B cell (primary cell): ENCODE data around the gene PPIP5K1. TPM values are rescaled to one million over a fixed set of nuclear protein-coding genes. Genes with fewer than 3 reads are reported as not detected.
"Not testable (repeated sequence)": the region's sequence is repeated elsewhere in the genome, so short reads cannot be mapped to it uniquely, and the experiment has no call there.

Experiments used
- ATAC-seq: fragments of 200-7000 bp; cut with Tn5 transposase; one replicate; pipeline ENCODE4 v1.10.0; 2021; ENCODE audit warnings: low read depth, mild to moderate bottlenecking, moderate number of reproducible peaks, moderate library complexity
- CTCF ChIA-PET: fragments of 350-600 bp; sonication (Branson Sonifier 250); formaldehyde crosslinking; loops from one replicate; lab custom pipeline; 2021; ENCODE audit warnings: antibody characterized with exemption, inconsistent platforms; lab: Charles Lee
- POLR2A ChIA-PET: fragments of 350-600 bp; sonication (Branson Sonifier 250); formaldehyde crosslinking; loops from one replicate; lab custom pipeline; 2021; ENCODE audit warnings: antibody characterized with exemption; lab: Charles Lee
- DNase-seq: peaks from one replicate; pipeline ENCODE4 v3.0.0; 2013
- H2AFZ ChIP-seq: 2 replicates; pipeline ENCODE4 v1.6.1; 2012; ENCODE audit warnings: mild to moderate bottlenecking, low read depth, low read length; ENCODE audit not compliant: insufficient read depth, poor library complexity, severe bottlenecking
- H3K27ac ChIP-seq, 2 donors: 1 replicate in 1 of 2; 2 replicates in 1 of 2; pipeline ENCODE4 v1.5.1; 2012 to 2013; ENCODE audit warnings: low read length in 2 of 2, mild to moderate bottlenecking in 2 of 2, moderate library complexity in 1 of 2
- H3K27me3 ChIP-seq, 4 experiments: fragments of 200-600 bp in 1 of 4; sonication (generic) in 1 of 4; replicated peaks in 1 of 4; 1 replicate in 2 of 4; 2 replicates in 2 of 4; pipeline versions ENCODE4 v1.6.1 to v1.7.0; 2013 to 2016; ENCODE audit warnings: low read length in 3 of 4, mild to moderate bottlenecking in 2 of 4, mixed read lengths in 1 of 4, moderate library complexity in 1 of 4; ENCODE audit not compliant: insufficient read depth in 4 of 4, control insufficient read depth in 3 of 4; ENCODE audit errors: control extremely low read depth in 1 of 4
- H3K36me3 ChIP-seq, 2 experiments: replicated peaks in 1 of 2; 1 replicate in 1 of 2; 2 replicates in 1 of 2; pipeline versions ENCODE4 v1.6.1 to v1.7.1; 2013; ENCODE audit warnings: low read length in 1 of 2; ENCODE audit not compliant: insufficient read depth in 2 of 2, control insufficient read depth in 1 of 2; ENCODE audit errors: control extremely low read depth in 1 of 2, extremely low read depth in 1 of 2
- H3K4me1 ChIP-seq, 2 donors: fragments of 200-600 bp in 1 of 2; sonication (generic) in 1 of 2; 1 replicate in 1 of 2; 2 replicates in 1 of 2; pipeline versions ENCODE4 v1.5.1 to v1.6.1; 2013 to 2017; ENCODE audit warnings: low read length in 2 of 2; ENCODE audit not compliant: control insufficient read depth in 2 of 2, insufficient read depth in 2 of 2
- H3K4me2 ChIP-seq: replicated peaks from 2 replicates; pipeline ENCODE3; 2012; ENCODE audit warnings: mild to moderate bottlenecking, low read depth, low read length; ENCODE audit not compliant: poor library complexity, severe bottlenecking
- H3K4me3 ChIP-seq, 5 experiments: fragments of 200-600 bp in 1 of 5; sonication (generic) in 1 of 5; 1 replicate in 3 of 5; 2 replicates in 2 of 5; pipeline versions ENCODE4 v1.5.1 to v1.7.0; 2011 to 2016; ENCODE audit warnings: low read length in 4 of 5, mild to moderate bottlenecking in 4 of 5, low read depth in 2 of 5, control low read depth in 1 of 5, moderate library complexity in 1 of 5; ENCODE audit not compliant: insufficient read depth in 1 of 5; ENCODE audit errors: control extremely low read depth in 1 of 5, extremely low read depth in 1 of 5
- H3K79me2 ChIP-seq: fragments of 200-600 bp; sonication (generic); one replicate; pipeline ENCODE4 v1.6.0; 2016; ENCODE audit warnings: low read length; ENCODE audit not compliant: control insufficient read depth, insufficient read depth
- H3K9ac ChIP-seq: fragments of 200-600 bp; sonication (generic); 2 replicates; pipeline ENCODE4 v1.6.1; 2017; ENCODE audit warnings: mild to moderate bottlenecking, low read length, moderate library complexity
- H3K9me3 ChIP-seq, 3 donors: one replicate each; pipeline versions ENCODE4 v1.6.1 to v1.7.1; 2013; ENCODE audit warnings: low read length in 2 of 3; ENCODE audit not compliant: control insufficient read depth in 2 of 3, insufficient read depth in 1 of 3; ENCODE audit errors: control extremely low read depth in 1 of 3
- H4K20me1 ChIP-seq: 2 replicates; pipeline ENCODE4 v1.6.0; 2012; ENCODE audit warnings: mild to moderate bottlenecking, low read length; ENCODE audit not compliant: insufficient read depth, control insufficient read depth, poor library complexity, severe bottlenecking
- H3K27ac Mint-ChIP-seq: one replicate; pipeline ENCODE4 v1.8.0; 2021; ENCODE audit warnings: mixed read lengths
- H3K27me3 Mint-ChIP-seq: one replicate; pipeline ENCODE4 v1.8.0; 2021; ENCODE audit warnings: mixed read lengths
- H3K4me1 Mint-ChIP-seq: one replicate; pipeline ENCODE4 v1.8.0; 2021; ENCODE audit warnings: mixed read lengths
- H3K4me3 Mint-ChIP-seq: one replicate; pipeline ENCODE4 v1.8.0; 2021; ENCODE audit warnings: mixed read lengths
- H3K9me3 Mint-ChIP-seq: one replicate; pipeline ENCODE4 v1.8.0; 2022; ENCODE audit warnings: mixed read lengths; ENCODE audit not compliant: insufficient read depth
- CTCF ChIP-seq: fragments of 200-600 bp; IDR thresholded peaks from one replicate; pipeline ENCODE4 v1.8.0; 2022; ENCODE audit warnings: antibody characterized with exemption, mild to moderate bottlenecking
- EZH2 ChIP-seq: IDR thresholded peaks from 2 replicates; pipeline ENCODE4 v1.6.1; 2012; ENCODE audit warnings: borderline replicate concordance, low read depth, mild to moderate bottlenecking, moderate library complexity, low read length; ENCODE audit not compliant: insufficient read depth, poor library complexity, severe bottlenecking
- WGBS: methylation state at CpG from one replicate; pipeline ENCODE4 v1.1.5; 2013; ENCODE audit warnings: missing lambda C conversion rate; ENCODE audit not compliant: insufficient coverage; 5-methylcytosine and 5-hydroxymethylcytosine counted together
- intact Hi-C: fragments of 100-400 bp; cut with micrococcal nuclease; formaldehyde crosslinking; loops from one replicate; pipeline ENCODE4 v1.10.0; 2022
- polyA plus RNA-seq: library from polyadenylated mRNA; depleted of rRNA; stranded (reverse); fragments of >200 nt; gene quantifications from 2 replicates; pipeline ENCODE4 v1.2.3, GENCODE V29; 2012
- total RNA-seq, 2 donors: library from RNA; stranded (reverse); fragments of 120-200 nt in 1 of 2; gene quantifications; 1 replicate in 1 of 2; 2 replicates in 1 of 2; pipeline versions ENCODE4 v1.2.3 to v1.2.4, GENCODE V29; 2013 to 2022

The PPIP5K1 gene
- total and polyA plus RNA-seq, 2 donors (not counting 1 experiment from before 2014, with no cell fraction given), result 40.6 to 88.9 TPM

GRCh38 chr15:43538091-43538490 lies 51.9 kb downstream of the PPIP5K1 start:
- no peaks in the 10 kb centered on the region for H3K4me1 Mint-ChIP-seq
- no peaks in the 10 kb centered on the region for H3K9me3 Mint-ChIP-seq
- no peak for TF ChIP-seq CTCF
- no peak for TF ChIP-seq EZH2
- Histone ChIP-seq H3K27ac (no peak overlapping the region), H3K4me3 (no peak overlapping the region), H3K36me3 (peaks cover 0 to 16% of the 10 kb centered on the region in 2 experiments), H2AFZ (no peak overlapping the region), H3K4me2 (no peak overlapping the region), H3K27me3 (no peaks in the 10 kb centered on the region), H3K9ac (no peak overlapping the region), H3K79me2 (no peaks in the 10 kb centered on the region), H3K9me3 (no peaks in the 10 kb centered on the region), H4K20me1 (no peaks in the 10 kb centered on the region), H3K4me1 (no peaks in the 10 kb centered on the region)
- H3K27ac Mint-ChIP-seq, result no peak overlapping the region
- POLR2A ChIA-PET, result no interaction called here
- CTCF ChIA-PET, result no interaction called here
- ATAC-seq (no peak), DNase-seq (no peak)
- H3K4me3 Mint-ChIP-seq, result no peak overlapping the region
- WGBS, result no CpG with 5 or more reads among the region's 2 CpGs
- intact Hi-C loops, result no loop called here
- no peaks in the 10 kb centered on the region for H3K27me3 Mint-ChIP-seq

- Mint-ChIP-seq H3K4me3 (no peak overlapping the region), H3K27ac (no peak overlapping the region), H3K9me3 (no peaks in the 10 kb centered on the region), H3K27me3 (no peaks in the 10 kb centered on the region), H3K4me1 (no peaks in the 10 kb centered on the region)
- Histone ChIP-seq H2AFZ (no peak overlapping the region), H3K4me2 (no peak overlapping the region), H4K20me1 (no peaks in the 10 kb centered on the region), H3K4me1 (no peaks in the 10 kb centered on the region), H3K4me3 (no peak overlapping the region), H3K9me3 (no peaks in the 10 kb centered on the region), H3K27ac (no peak overlapping the region), H3K79me2 (no peaks in the 10 kb centered on the region), H3K27me3 (no peaks in the 10 kb centered on the region), H3K36me3 (peaks cover 0 to 16% of the 10 kb centered on the region in 2 experiments), H3K9ac (no peak overlapping the region)
- ChIA-PET POLR2A (no interaction called here), CTCF (no interaction called here)
- DNase-seq, result no peak
- 57% methylated on average over 2 of the region's 3 CpGs for WGBS
- TF ChIP-seq CTCF (no peak), EZH2 (no peak)
- intact Hi-C loops, result no loop called here
- no peak for ATAC-seq
Observed at GRCh38 chr15:43534897-43535296, 55.1 kb downstream of the PPIP5K1 start.

GRCh38 chr15:43532826-43533225 lies 57.2 kb downstream of the PPIP5K1 start:
- H3K27ac ChIP-seq, H3K27ac Mint-ChIP-seq, H3K4me1 ChIP-seq, ATAC-seq, H3K4me3 Mint-ChIP-seq, H4K20me1 ChIP-seq, H3K27me3 Mint-ChIP-seq, H3K27me3 ChIP-seq, H3K4me3 ChIP-seq, H3K9me3 Mint-ChIP-seq, H2AFZ ChIP-seq, H3K9ac ChIP-seq, DNase-seq, H3K4me2 ChIP-seq, POLR2A ChIA-PET, H3K4me1 Mint-ChIP-seq, H3K9me3 ChIP-seq, intact Hi-C loops, H3K79me2 ChIP-seq: not testable (repeated sequence)
- WGBS, result 100% methylated on average over 3 of the region's 5 CpGs
- CTCF ChIA-PET, result interaction anchor here (0.5 kb wide), 1 partner anchor 11 kb away, joined by 3 read pairs; no protein-coding TSS in a partner anchor
- H3K36me3 ChIP-seq, result peaks cover 0 to 13% of the 10 kb centered on the region in 2 experiments
